Endothelial cell (in vitro differentiated cells): ENCODE data around the gene BRINP2. TPM values are rescaled to one million over a fixed set of nuclear protein-coding genes. Genes with fewer than 3 reads are reported as not detected.

Source experiments
- DNase-seq: peaks from one replicate; pipeline ENCODE4 v3.0.0; 2021; ENCODE audit warnings: low spot score
- H3K27ac Mint-ChIP-seq: one replicate; pipeline ENCODE4 v1.8.0; 2021; ENCODE audit warnings: mixed read lengths, inconsistent platforms; ENCODE audit not compliant: unreplicated experiment
- H3K27me3 Mint-ChIP-seq: one replicate; pipeline ENCODE4 v1.8.0; 2021; ENCODE audit warnings: mild to moderate bottlenecking, moderate library complexity, mixed read lengths, inconsistent platforms; ENCODE audit not compliant: unreplicated experiment
- H3K36me3 Mint-ChIP-seq: one replicate; pipeline ENCODE4 v1.8.0; 2021; ENCODE audit warnings: mild to moderate bottlenecking, low read depth, mixed read lengths, inconsistent platforms; ENCODE audit not compliant: unreplicated experiment
- H3K4me1 Mint-ChIP-seq: one replicate; pipeline ENCODE4 v1.8.0; 2021; ENCODE audit warnings: mild to moderate bottlenecking, mixed read lengths, inconsistent platforms; ENCODE audit not compliant: unreplicated experiment
- H3K4me3 Mint-ChIP-seq: one replicate; pipeline ENCODE4 v1.8.0; 2021; ENCODE audit warnings: mild to moderate bottlenecking, mixed read lengths, inconsistent platforms; ENCODE audit not compliant: unreplicated experiment
- H3K9me3 Mint-ChIP-seq: one replicate; pipeline ENCODE4 v1.8.0; 2021; ENCODE audit warnings: mixed read lengths, inconsistent platforms; ENCODE audit not compliant: unreplicated experiment
- CTCF ChIP-seq: fragments of 200-600 bp; sonication (generic); IDR thresholded peaks from one replicate; pipeline ENCODE4 v1.5.0; 2021; ENCODE audit warnings: antibody characterized with exemption; ENCODE audit not compliant: unreplicated experiment
- total RNA-seq: library from RNA; stranded (reverse); fragmentation: NEBNext Ultra II Directional; extraction: Animal tissue kit (Norgen Biotek cat#: 25700); gene quantifications from one replicate; pipeline ENCODE4 v1.2.1, GENCODE V29; 2021; ENCODE audit not compliant: unreplicated experiment

Gene BRINP2
- total RNA-seq, 1 donor from 2014 or later, result 0.59 TPM

- Mint-ChIP-seq H3K27ac (no peak overlapping the region), H3K4me1 (peaks cover 8% of the 10 kb centered on the region), H3K4me3 (no peak overlapping the region), H3K36me3 (no peaks in the 10 kb centered on the region), H3K27me3 (no peaks in the 10 kb centered on the region), H3K9me3 (peaks cover 3% of the 10 kb centered on the region)
- DNase-seq, result no peak
- TF ChIP-seq CTCF, result no peak
Observed at GRCh38 chr1:177275736-177276135, 105.0 kb downstream of the BRINP2 start.

GRCh38 chr1:177278626-177279390, 108.0 kb downstream of the BRINP2 start:
- no peak overlapping the region for H3K4me3 Mint-ChIP-seq
- DNase-seq, result no peak
- peaks cover 2% of the 10 kb centered on the region for H3K27me3 Mint-ChIP-seq
- H3K4me1 Mint-ChIP-seq, result peaks cover 2% of the 10 kb centered on the region
- no peaks in the 10 kb centered on the region for H3K36me3 Mint-ChIP-seq
- H3K9me3 Mint-ChIP-seq, result no peaks in the 10 kb centered on the region
- TF ChIP-seq CTCF, result no peak
- no peak overlapping the region for H3K27ac Mint-ChIP-seq

- Mint-ChIP-seq H3K27me3 (peaks cover 4% of the 10 kb centered on the region), H3K4me3 (no peak overlapping the region), H3K9me3 (no peaks in the 10 kb centered on the region), H3K27ac (no peak overlapping the region), H3K36me3 (no peaks in the 10 kb centered on the region), H3K4me1 (peaks cover 8% of the 10 kb centered on the region)
- no peak for TF ChIP-seq CTCF
- DNase-seq, result no peak
Observed at GRCh38 chr1:177281901-177282300, 111.1 kb downstream of the BRINP2 start.

GRCh38 chr1:177282976-177283375, 112.2 kb downstream of the BRINP2 start:
- no peak overlapping the region for H3K4me3 Mint-ChIP-seq
- no peaks in the 10 kb centered on the region for H3K9me3 Mint-ChIP-seq
- H3K27ac Mint-ChIP-seq, result no peak overlapping the region
- no peak for DNase-seq
- TF ChIP-seq CTCF, result no peak
- H3K36me3 Mint-ChIP-seq, result no peaks in the 10 kb centered on the region
- peaks cover 7% of the 10 kb centered on the region for H3K27me3 Mint-ChIP-seq
- H3K4me1 Mint-ChIP-seq, result peaks cover 17% of the 10 kb centered on the region

- Mint-ChIP-seq H3K36me3 (no peaks in the 10 kb centered on the region), H3K4me1 (peaks cover 21% of the 10 kb centered on the region), H3K27ac (no peak overlapping the region), H3K9me3 (no peaks in the 10 kb centered on the region), H3K27me3 (peaks cover 7% of the 10 kb centered on the region), H3K4me3 (no peak overlapping the region)
- DNase-seq, result no peak
- TF ChIP-seq CTCF, result no peak
Observed at GRCh38 chr1:177283380-177283779, 112.6 kb downstream of the BRINP2 start.
